Vagina (tissue), 2 donors: ENCODE measurements around the gene PCSK5.

Experiments
- POLR2A ChIP-seq, 2 donors: fragments of 450-650 bp; IDR thresholded peaks; one replicate each; pipeline ENCODE4 v1.6.1; 2017; ENCODE audit warnings: antibody characterized with exemption in 2 of 2, mild to moderate bottlenecking in 2 of 2, moderate library complexity in 2 of 2
- TF ChIP-seq, protein P1 (sequence below), 3 experiments: fragments of 450-650 bp in 2 of 3; fragments of 200-600 bp in 1 of 3; sonication (generic) in 1 of 3; IDR thresholded peaks; one replicate each; pipeline ENCODE4 v1.5.1; 2017 to 2019; ENCODE audit warnings: antibody characterized with exemption in 3 of 3, mild to moderate bottlenecking in 2 of 3, moderate library complexity in 2 of 3

DNA sequence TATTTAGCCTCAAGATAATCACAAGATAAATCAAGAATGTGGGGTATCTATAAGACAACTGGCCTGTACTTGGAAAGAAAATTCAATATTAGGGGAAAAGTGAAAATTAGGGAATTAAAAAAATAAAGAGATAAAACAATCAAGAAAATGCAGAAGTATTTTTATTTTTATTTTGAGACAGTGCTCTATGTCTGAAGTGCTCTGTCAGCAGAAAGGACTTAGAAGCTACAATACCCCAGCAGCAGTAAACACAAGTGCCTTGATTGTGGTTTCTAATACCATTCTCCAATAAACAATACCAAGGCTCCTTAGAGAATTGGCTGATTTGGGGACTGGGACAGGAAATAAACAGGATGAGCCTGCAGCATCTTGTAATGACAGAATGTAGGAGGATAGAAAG is 358.8 kb downstream of the PCSK5 start:
- TF ChIP-seq, protein P1, sequence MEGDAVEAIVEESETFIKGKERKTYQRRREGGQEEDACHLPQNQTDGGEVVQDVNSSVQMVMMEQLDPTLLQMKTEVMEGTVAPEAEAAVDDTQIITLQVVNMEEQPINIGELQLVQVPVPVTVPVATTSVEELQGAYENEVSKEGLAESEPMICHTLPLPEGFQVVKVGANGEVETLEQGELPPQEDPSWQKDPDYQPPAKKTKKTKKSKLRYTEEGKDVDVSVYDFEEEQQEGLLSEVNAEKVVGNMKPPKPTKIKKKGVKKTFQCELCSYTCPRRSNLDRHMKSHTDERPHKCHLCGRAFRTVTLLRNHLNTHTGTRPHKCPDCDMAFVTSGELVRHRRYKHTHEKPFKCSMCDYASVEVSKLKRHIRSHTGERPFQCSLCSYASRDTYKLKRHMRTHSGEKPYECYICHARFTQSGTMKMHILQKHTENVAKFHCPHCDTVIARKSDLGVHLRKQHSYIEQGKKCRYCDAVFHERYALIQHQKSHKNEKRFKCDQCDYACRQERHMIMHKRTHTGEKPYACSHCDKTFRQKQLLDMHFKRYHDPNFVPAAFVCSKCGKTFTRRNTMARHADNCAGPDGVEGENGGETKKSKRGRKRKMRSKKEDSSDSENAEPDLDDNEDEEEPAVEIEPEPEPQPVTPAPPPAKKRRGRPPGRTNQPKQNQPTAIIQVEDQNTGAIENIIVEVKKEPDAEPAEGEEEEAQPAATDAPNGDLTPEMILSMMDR (IDR thresholded peaks at IDR 0.05): no peak
- TF ChIP-seq POLR2A (IDR thresholded peaks at IDR 0.05): no peak
